ENCODE data around the gene ODF4.
A peak's percentile ranks its signal among the peaks of the same experiment; 100 is the strongest.
"Not testable (repeated sequence)": the region's sequence is repeated elsewhere in the genome, so short reads cannot be mapped to it uniquely, and the experiment has no call there.

The ODF4 gene

GRCh38 chr17:8326511-8327302 lies 12.9 kb upstream of the ODF4 start:
- no peak for FAIRE-seq

- no peak for FAIRE-seq
Observed at GRCh38 chr17:8327303-8327649, 12.4 kb upstream of the ODF4 start.

- no peak for FAIRE-seq
Observed at GRCh38 chr17:8332128-8332527, 7.5 kb upstream of the ODF4 start.

GRCh38 chr17:8332688-8333087 lies 7.0 kb upstream of the ODF4 start:
- FAIRE-seq = no peak

- no peak for FAIRE-seq
Observed at GRCh38 chr17:8333281-8333680, 6.4 kb upstream of the ODF4 start.

- FAIRE-seq = no peak
Observed at GRCh38 chr17:8337802-8338752, 1.6 kb upstream of the ODF4 start.

GRCh38 chr17:8338753-8339140 lies 893 bp upstream of the ODF4 start:
- peak; percentile 68 for FAIRE-seq

GRCh38 chr17:8341456-8341855 lies 1.8 kb downstream of the ODF4 start:
- peak; percentile 85 for FAIRE-seq

- FAIRE-seq = no peak
Observed at GRCh38 chr17:8345052-8345690, 5.5 kb downstream of the ODF4 start.

GRCh38 chr17:8345951-8346665 lies 6.5 kb downstream of the ODF4 start:
- FAIRE-seq = no peak

- FAIRE-seq = not testable (repeated sequence)
Observed at GRCh38 chr17:8347001-8347400, 7.4 kb downstream of the ODF4 start.

GRCh38 chr17:8350339-8350738 lies 10.7 kb downstream of the ODF4 start:
- no peak for FAIRE-seq

GRCh38 chr17:8353736-8354135 lies 14.1 kb downstream of the ODF4 start:
- no peak for FAIRE-seq

GRCh38 chr17:8354236-8354635 lies 14.6 kb downstream of the ODF4 start:
- FAIRE-seq = no peak

GRCh38 chr17:8357910-8358309 lies 18.3 kb downstream of the ODF4 start:
- FAIRE-seq = no peak

- FAIRE-seq = no peak
Observed at GRCh38 chr17:8359769-8360168, 20.1 kb downstream of the ODF4 start.

GRCh38 chr17:8360260-8360659 lies 20.6 kb downstream of the ODF4 start:
- FAIRE-seq = peak; percentile 15

GRCh38 chr17:8360751-8361150 lies 21.1 kb downstream of the ODF4 start:
- FAIRE-seq = no peak

- no peak for FAIRE-seq
Observed at GRCh38 chr17:8362651-8363332, 23.2 kb downstream of the ODF4 start.

GRCh38 chr17:8365143-8365542 lies 25.5 kb downstream of the ODF4 start:
- FAIRE-seq = no peak

- FAIRE-seq = no peak
Observed at GRCh38 chr17:8366231-8366630, 26.6 kb downstream of the ODF4 start.

- no peak for FAIRE-seq
Observed at GRCh38 chr17:8368193-8368592, 28.6 kb downstream of the ODF4 start.
